B cell (primary cell): ENCODE data around the gene CT45A10. TPM values are rescaled to one million over a fixed set of nuclear protein-coding genes. Genes with fewer than 3 reads are reported as not detected.
"Not testable (repeated sequence)": the region's sequence is repeated elsewhere in the genome, so short reads cannot be mapped to it uniquely, and the experiment has no call there.

ENCODE experiments used
- ATAC-seq: fragments of 200-7000 bp; cut with Tn5 transposase; one replicate; pipeline ENCODE4 v1.10.0; 2021; ENCODE audit warnings: low read depth, mild to moderate bottlenecking, moderate number of reproducible peaks, moderate library complexity
- CTCF ChIA-PET: fragments of 350-600 bp; sonication (Branson Sonifier 250); formaldehyde crosslinking; loops from one replicate; lab custom pipeline; 2021; ENCODE audit warnings: antibody characterized with exemption, inconsistent platforms; lab: Charles Lee
- POLR2A ChIA-PET: fragments of 350-600 bp; sonication (Branson Sonifier 250); formaldehyde crosslinking; loops from one replicate; lab custom pipeline; 2021; ENCODE audit warnings: antibody characterized with exemption; lab: Charles Lee
- DNase-seq: peaks from one replicate; pipeline ENCODE4 v3.0.0; 2013
- H2AFZ ChIP-seq: 2 replicates; pipeline ENCODE4 v1.6.1; 2012; ENCODE audit warnings: mild to moderate bottlenecking, low read depth, low read length; ENCODE audit not compliant: insufficient read depth, poor library complexity, severe bottlenecking
- H3K27ac ChIP-seq, 2 donors: 1 replicate in 1 of 2; 2 replicates in 1 of 2; pipeline ENCODE4 v1.5.1; 2012 to 2013; ENCODE audit warnings: low read length in 2 of 2, mild to moderate bottlenecking in 2 of 2, moderate library complexity in 1 of 2
- H3K27me3 ChIP-seq, 4 experiments: fragments of 200-600 bp in 1 of 4; sonication (generic) in 1 of 4; replicated peaks in 1 of 4; 1 replicate in 2 of 4; 2 replicates in 2 of 4; pipeline versions ENCODE4 v1.6.1 to v1.7.0; 2013 to 2016; ENCODE audit warnings: low read length in 3 of 4, mild to moderate bottlenecking in 2 of 4, mixed read lengths in 1 of 4, moderate library complexity in 1 of 4; ENCODE audit not compliant: insufficient read depth in 4 of 4, control insufficient read depth in 3 of 4; ENCODE audit errors: control extremely low read depth in 1 of 4
- H3K36me3 ChIP-seq, 2 experiments: replicated peaks in 1 of 2; 1 replicate in 1 of 2; 2 replicates in 1 of 2; pipeline versions ENCODE4 v1.6.1 to v1.7.1; 2013; ENCODE audit warnings: low read length in 1 of 2; ENCODE audit not compliant: insufficient read depth in 2 of 2, control insufficient read depth in 1 of 2; ENCODE audit errors: control extremely low read depth in 1 of 2, extremely low read depth in 1 of 2
- H3K4me1 ChIP-seq, 2 donors: fragments of 200-600 bp in 1 of 2; sonication (generic) in 1 of 2; 1 replicate in 1 of 2; 2 replicates in 1 of 2; pipeline versions ENCODE4 v1.5.1 to v1.6.1; 2013 to 2017; ENCODE audit warnings: low read length in 2 of 2; ENCODE audit not compliant: control insufficient read depth in 2 of 2, insufficient read depth in 2 of 2
- H3K4me2 ChIP-seq: replicated peaks from 2 replicates; pipeline ENCODE3; 2012; ENCODE audit warnings: mild to moderate bottlenecking, low read depth, low read length; ENCODE audit not compliant: poor library complexity, severe bottlenecking
- H3K4me3 ChIP-seq, 5 experiments: fragments of 200-600 bp in 1 of 5; sonication (generic) in 1 of 5; 1 replicate in 3 of 5; 2 replicates in 2 of 5; pipeline versions ENCODE4 v1.5.1 to v1.7.0; 2011 to 2016; ENCODE audit warnings: low read length in 4 of 5, mild to moderate bottlenecking in 4 of 5, low read depth in 2 of 5, control low read depth in 1 of 5, moderate library complexity in 1 of 5; ENCODE audit not compliant: insufficient read depth in 1 of 5; ENCODE audit errors: control extremely low read depth in 1 of 5, extremely low read depth in 1 of 5
- H3K79me2 ChIP-seq: fragments of 200-600 bp; sonication (generic); one replicate; pipeline ENCODE4 v1.6.0; 2016; ENCODE audit warnings: low read length; ENCODE audit not compliant: control insufficient read depth, insufficient read depth
- H3K9ac ChIP-seq: fragments of 200-600 bp; sonication (generic); 2 replicates; pipeline ENCODE4 v1.6.1; 2017; ENCODE audit warnings: mild to moderate bottlenecking, low read length, moderate library complexity
- H3K9me3 ChIP-seq, 3 donors: one replicate each; pipeline versions ENCODE4 v1.6.1 to v1.7.1; 2013; ENCODE audit warnings: low read length in 2 of 3; ENCODE audit not compliant: control insufficient read depth in 2 of 3, insufficient read depth in 1 of 3; ENCODE audit errors: control extremely low read depth in 1 of 3
- H4K20me1 ChIP-seq: 2 replicates; pipeline ENCODE4 v1.6.0; 2012; ENCODE audit warnings: mild to moderate bottlenecking, low read length; ENCODE audit not compliant: insufficient read depth, control insufficient read depth, poor library complexity, severe bottlenecking
- H3K27ac Mint-ChIP-seq: one replicate; pipeline ENCODE4 v1.8.0; 2021; ENCODE audit warnings: mixed read lengths
- H3K27me3 Mint-ChIP-seq: one replicate; pipeline ENCODE4 v1.8.0; 2021; ENCODE audit warnings: mixed read lengths
- H3K4me1 Mint-ChIP-seq: one replicate; pipeline ENCODE4 v1.8.0; 2021; ENCODE audit warnings: mixed read lengths
- H3K4me3 Mint-ChIP-seq: one replicate; pipeline ENCODE4 v1.8.0; 2021; ENCODE audit warnings: mixed read lengths
- H3K9me3 Mint-ChIP-seq: one replicate; pipeline ENCODE4 v1.8.0; 2022; ENCODE audit warnings: mixed read lengths; ENCODE audit not compliant: insufficient read depth
- CTCF ChIP-seq: fragments of 200-600 bp; IDR thresholded peaks from one replicate; pipeline ENCODE4 v1.8.0; 2022; ENCODE audit warnings: antibody characterized with exemption, mild to moderate bottlenecking
- EZH2 ChIP-seq: IDR thresholded peaks from 2 replicates; pipeline ENCODE4 v1.6.1; 2012; ENCODE audit warnings: borderline replicate concordance, low read depth, mild to moderate bottlenecking, moderate library complexity, low read length; ENCODE audit not compliant: insufficient read depth, poor library complexity, severe bottlenecking
- WGBS: methylation state at CpG from one replicate; pipeline ENCODE4 v1.1.5; 2013; ENCODE audit warnings: missing lambda C conversion rate; ENCODE audit not compliant: insufficient coverage; 5-methylcytosine and 5-hydroxymethylcytosine counted together
- intact Hi-C: fragments of 100-400 bp; cut with micrococcal nuclease; formaldehyde crosslinking; loops from one replicate; pipeline ENCODE4 v1.10.0; 2022
- polyA plus RNA-seq: library from polyadenylated mRNA; depleted of rRNA; stranded (reverse); fragments of >200 nt; gene quantifications from 2 replicates; pipeline ENCODE4 v1.2.3, GENCODE V29; 2012
- total RNA-seq, 2 donors: library from RNA; stranded (reverse); fragments of 120-200 nt in 1 of 2; gene quantifications; 1 replicate in 1 of 2; 2 replicates in 1 of 2; pipeline versions ENCODE4 v1.2.3 to v1.2.4, GENCODE V29; 2013 to 2022

Gene CT45A10
- total and polyA plus RNA-seq, 2 donors (not counting 1 experiment from before 2014, with no cell fraction given): not detected

- Histone ChIP-seq H3K27me3 (peaks cover 0 to 4% (median 0%) of the 10 kb centered on the region in 4 experiments), H2AFZ (no peak overlapping the region), H3K36me3 (no peaks in the 10 kb centered on the region), H3K4me1 (no peaks in the 10 kb centered on the region), H3K27ac (no peak overlapping the region), H3K9me3 (no peaks in the 10 kb centered on the region), H3K4me3 (no peak overlapping the region), H3K79me2 (no peaks in the 10 kb centered on the region), H4K20me1 (no peaks in the 10 kb centered on the region), H3K4me2 (no peak overlapping the region), H3K9ac (no peak overlapping the region)
- Mint-ChIP-seq H3K4me3 (no peak overlapping the region), H3K27ac (no peak overlapping the region), H3K27me3 (no peaks in the 10 kb centered on the region), H3K9me3 (no peaks in the 10 kb centered on the region), H3K4me1 (no peaks in the 10 kb centered on the region)
- DNase-seq: no peak
- CTCF ChIA-PET: no interaction called here
- POLR2A ChIA-PET: no interaction called here
- no peak for TF ChIP-seq EZH2
- no peak for ATAC-seq
- 90% methylated on average over 7 of the region's 11 CpGs for WGBS
- intact Hi-C loops: no loop called here
Measured at GRCh38 chrX:135892781-135893180, 463 bp downstream of the CT45A10 start.

GRCh38 chrX:135890087-135890585 lies 3.1 kb downstream of the CT45A10 start:
- Histone ChIP-seq H3K4me3 (no peak overlapping the region), H3K9ac (no peak overlapping the region), H3K4me2 (no peak overlapping the region), H3K27me3 (peaks cover 0 to 4% (median 0%) of the 10 kb centered on the region in 4 experiments), H3K36me3 (no peaks in the 10 kb centered on the region), H3K79me2 (no peaks in the 10 kb centered on the region), H4K20me1 (no peaks in the 10 kb centered on the region), H3K9me3 (no peaks in the 10 kb centered on the region), H3K27ac (no peak overlapping the region), H3K4me1 (no peaks in the 10 kb centered on the region), H2AFZ (no peak overlapping the region)
- no peaks in the 10 kb centered on the region for H3K9me3 Mint-ChIP-seq
- WGBS: 73% methylated on average over 8 of the region's 14 CpGs
- TF ChIP-seq EZH2 (no peak), CTCF (no peak)
- H3K4me3 Mint-ChIP-seq: no peak overlapping the region
- H3K27ac Mint-ChIP-seq: no peak overlapping the region
- POLR2A ChIA-PET: no interaction called here
- ATAC-seq (no peak), DNase-seq (no peak)
- no peaks in the 10 kb centered on the region for H3K27me3 Mint-ChIP-seq
- no peaks in the 10 kb centered on the region for H3K4me1 Mint-ChIP-seq
- intact Hi-C loops: no loop called here
- CTCF ChIA-PET: no interaction called here

- CTCF ChIA-PET, H3K9me3 ChIP-seq, H3K4me3 ChIP-seq, H3K27me3 ChIP-seq, H3K4me1 Mint-ChIP-seq, H3K4me3 Mint-ChIP-seq, DNase-seq, H2AFZ ChIP-seq, POLR2A ChIA-PET, H3K27me3 Mint-ChIP-seq, H3K27ac Mint-ChIP-seq, H3K27ac ChIP-seq, H3K4me1 ChIP-seq, ATAC-seq, H3K9ac ChIP-seq, H3K79me2 ChIP-seq, H4K20me1 ChIP-seq, intact Hi-C loops, H3K36me3 ChIP-seq, H3K4me2 ChIP-seq, H3K9me3 Mint-ChIP-seq: not testable (repeated sequence)
- WGBS: no CpG with 5 or more reads among the region's 15 CpGs
Measured at GRCh38 chrX:135888976-135889375, 4.3 kb downstream of the CT45A10 start.
